IPS-18c (cell line): Measurements from ENCODE around the gene B3GNT4.
A peak's percentile ranks its signal among the peaks of the same experiment; 100 is the strongest.
"Not testable (repeated sequence)": the region's sequence is repeated elsewhere in the genome, so short reads cannot be mapped to it uniquely, and the experiment has no call there.

Experiments used
- H3K4me3 ChIP-seq: 2 replicates; pipeline ENCODE4 v1.7.0; 2013; ENCODE audit warnings: low read depth, mild to moderate bottlenecking, low read length, moderate library complexity; ENCODE audit not compliant: insufficient read depth
- H3K9me3 ChIP-seq: one replicate; pipeline ENCODE4 v1.6.1; 2013; ENCODE audit warnings: mild to moderate bottlenecking, low read length, moderate library complexity; ENCODE audit not compliant: control insufficient read depth, insufficient read depth

The B3GNT4 gene

DNA sequence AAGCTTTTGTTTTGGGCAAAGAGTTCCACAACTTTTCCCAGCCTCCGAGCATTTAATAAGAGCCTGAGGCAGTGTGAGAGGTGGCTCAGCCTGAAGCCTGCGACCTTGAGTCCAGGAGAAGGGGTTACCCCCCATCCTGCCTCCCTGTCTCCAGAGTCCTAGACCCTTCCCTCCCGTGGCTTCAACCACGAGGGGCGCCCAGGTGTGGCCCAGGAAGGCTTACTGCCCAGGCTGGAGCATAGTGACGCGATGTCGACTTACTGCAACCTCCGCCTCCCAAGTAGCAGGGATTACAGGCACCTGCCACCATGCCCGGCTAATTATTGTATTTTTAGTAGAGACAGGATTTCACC is 19.9 kb upstream of the B3GNT4 start:
- H3K9me3 ChIP-seq, result no peaks in the 10 kb centered on the region
- peak overlapping the region; percentile 58; the same call in 1 of the 2 replicates for H3K4me3 ChIP-seq

DNA sequence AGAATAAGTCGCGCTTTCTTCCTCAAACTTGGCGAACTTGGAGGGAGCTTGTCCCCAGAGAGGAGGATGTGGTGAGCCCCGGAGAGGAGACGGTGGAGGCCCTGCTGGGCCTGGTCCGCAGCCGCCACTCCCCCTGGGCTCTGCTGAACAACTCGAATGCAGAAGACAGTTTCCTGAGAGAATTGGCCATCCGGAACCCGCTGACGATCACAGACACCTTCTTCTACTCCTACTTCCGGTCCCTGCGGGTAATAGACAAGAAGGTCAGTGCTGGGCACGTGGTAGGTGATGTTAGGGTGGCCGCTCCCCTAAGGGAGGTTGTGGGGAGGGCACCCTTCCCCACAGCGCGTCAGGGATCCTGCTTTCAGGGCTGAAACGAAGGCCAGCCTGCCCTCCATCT is 19.0 kb upstream of the B3GNT4 start:
- no peak overlapping the region for H3K4me3 ChIP-seq
- no peaks in the 10 kb centered on the region for H3K9me3 ChIP-seq

GRCh38 chr12:122185079-122185478 is 18.4 kb upstream of the B3GNT4 start:
- H3K4me3 ChIP-seq, result no peak overlapping the region

GRCh38 chr12:122185494-122186082 is 17.9 kb upstream of the B3GNT4 start:
- H3K4me3 ChIP-seq, result no peak overlapping the region
- H3K9me3 ChIP-seq, result no peaks in the 10 kb centered on the region

More at GRCh38 chr12:122185079-122185478, 18.4 kb upstream of the B3GNT4 start:
- H3K9me3 ChIP-seq, result no peaks in the 10 kb centered on the region

DNA sequence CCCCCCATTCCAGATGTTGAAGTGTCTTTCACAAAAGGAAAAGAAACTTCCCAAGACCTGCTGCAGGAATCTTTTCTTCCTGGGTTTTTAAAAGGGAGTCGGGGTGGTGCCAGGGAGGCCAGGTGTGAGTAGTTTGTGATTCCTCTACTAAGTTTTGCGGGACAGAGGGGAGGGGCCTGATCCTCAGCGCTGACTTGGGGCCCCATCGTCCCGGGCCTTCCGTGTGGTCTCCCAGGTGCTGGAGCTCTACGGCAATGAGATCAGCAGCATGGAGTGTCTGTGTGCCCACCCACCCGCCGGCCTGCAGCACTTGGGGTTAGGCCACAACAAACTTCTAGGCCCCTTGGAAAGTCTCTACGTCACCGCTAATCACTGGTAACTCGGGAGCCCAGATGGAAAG is 16.0 kb upstream of the B3GNT4 start:
- Histone ChIP-seq H3K4me3 (no peak overlapping the region), H3K9me3 (no peaks in the 10 kb centered on the region)

DNA sequence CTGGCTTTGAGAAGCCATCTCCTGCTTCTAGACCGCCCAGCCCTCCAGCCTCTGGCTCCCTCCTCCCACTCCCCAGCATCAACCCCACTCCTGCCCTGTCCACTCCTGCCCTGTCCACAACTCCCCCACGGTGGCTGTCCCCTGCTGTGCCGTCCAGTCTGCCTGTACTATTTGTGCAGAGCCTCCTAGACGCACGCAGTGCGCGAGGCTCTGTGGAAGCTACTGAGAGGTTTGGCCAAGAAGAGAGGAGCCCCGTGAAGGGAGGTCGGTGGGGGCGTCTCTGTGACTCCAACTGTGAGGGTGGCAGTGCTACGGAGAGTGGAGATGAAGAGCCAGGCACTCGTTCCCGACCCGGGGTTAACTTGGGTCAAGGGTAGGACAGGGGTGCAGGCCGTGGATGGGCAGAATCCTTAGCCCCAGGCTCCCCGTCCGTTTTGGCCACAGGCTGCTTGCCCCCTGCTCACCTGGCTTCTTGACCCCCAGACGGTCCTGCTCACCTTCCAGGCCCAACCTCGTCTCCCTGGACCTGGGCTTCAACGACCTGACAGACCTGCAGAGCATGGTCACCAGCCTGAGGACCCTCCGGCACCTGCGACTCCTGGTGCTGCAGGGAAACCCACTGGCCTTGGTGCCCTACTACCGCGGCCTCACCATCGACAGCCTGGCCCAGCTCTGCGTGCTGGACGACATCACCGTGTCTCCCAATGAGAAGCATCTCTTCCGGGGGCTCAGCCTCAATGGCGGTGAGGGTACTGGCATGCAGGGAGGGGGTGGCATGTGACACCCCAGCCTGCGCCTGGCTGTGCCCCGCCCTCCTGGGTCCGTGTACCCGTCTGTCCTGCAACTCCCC is 13.7 kb upstream of the B3GNT4 start:
- Histone ChIP-seq H3K4me3 (no peak overlapping the region), H3K9me3 (no peaks in the 10 kb centered on the region)

DNA sequence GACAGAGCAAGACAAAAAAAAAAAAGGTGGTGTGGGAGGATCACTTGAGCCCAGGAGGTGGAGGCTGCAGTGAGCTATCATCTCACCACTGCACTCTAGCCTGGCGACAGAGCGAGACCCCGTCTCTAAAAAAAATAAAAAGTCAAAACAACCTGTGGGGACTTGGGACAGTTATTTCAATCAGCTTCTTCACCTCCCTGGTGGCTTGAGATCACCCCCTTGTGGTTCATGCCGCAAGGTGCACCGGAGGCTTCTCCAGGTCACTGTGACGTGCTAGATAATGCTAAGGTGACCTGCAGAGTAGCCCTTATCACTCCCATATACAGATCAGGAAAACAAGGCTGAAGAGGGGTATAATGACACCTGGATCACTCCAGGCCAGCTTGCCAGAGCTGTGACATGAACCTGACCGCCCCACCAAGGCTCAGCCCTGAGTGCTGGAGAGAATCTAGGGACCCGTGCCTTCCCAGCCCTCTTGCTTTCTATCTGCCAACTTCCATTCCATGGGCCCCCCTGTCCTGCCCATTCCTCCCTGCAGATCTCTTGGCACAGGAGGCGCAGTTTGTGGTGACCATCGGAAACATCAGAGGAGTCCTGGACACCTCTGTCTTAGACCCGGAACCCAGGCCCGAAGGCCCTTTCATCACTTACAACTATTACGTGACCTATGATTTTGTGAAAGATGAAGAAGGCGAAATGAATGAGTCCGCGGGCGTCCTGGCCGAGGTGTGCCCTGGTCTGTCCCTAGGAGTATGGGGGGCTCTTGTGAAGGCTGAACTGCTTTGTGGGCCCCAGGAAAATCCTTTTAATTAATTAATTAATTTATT is 12.5 kb upstream of the B3GNT4 start:
- no peak overlapping the region for H3K4me3 ChIP-seq
- no peaks in the 10 kb centered on the region for H3K9me3 ChIP-seq

DNA sequence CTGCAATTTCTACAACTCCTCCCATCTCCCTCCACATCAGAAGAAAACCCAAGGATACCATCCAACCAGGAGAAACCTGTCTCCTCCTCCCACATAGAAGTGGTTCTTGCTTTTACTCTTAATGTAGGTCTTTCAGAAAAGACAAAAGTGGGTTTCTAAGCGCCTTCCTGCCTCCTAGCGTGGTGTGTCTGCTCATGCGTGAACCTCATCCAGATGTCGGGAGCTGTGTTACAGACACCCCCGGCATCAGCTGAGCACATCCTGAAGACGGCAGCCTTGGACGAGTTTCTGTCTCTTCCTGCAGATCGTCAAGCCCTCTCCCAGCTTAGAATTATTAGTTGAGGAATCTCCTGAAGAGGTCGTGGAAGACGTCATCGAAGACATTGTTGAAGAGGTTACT is 11.1 kb upstream of the B3GNT4 start:
- H3K4me3 ChIP-seq, result no peak overlapping the region
- H3K9me3 ChIP-seq, result no peaks in the 10 kb centered on the region

GRCh38 chr12:122194804-122195203 is 8.7 kb upstream of the B3GNT4 start:
- no peaks in the 10 kb centered on the region for H3K9me3 ChIP-seq
- no peak overlapping the region for H3K4me3 ChIP-seq

DNA sequence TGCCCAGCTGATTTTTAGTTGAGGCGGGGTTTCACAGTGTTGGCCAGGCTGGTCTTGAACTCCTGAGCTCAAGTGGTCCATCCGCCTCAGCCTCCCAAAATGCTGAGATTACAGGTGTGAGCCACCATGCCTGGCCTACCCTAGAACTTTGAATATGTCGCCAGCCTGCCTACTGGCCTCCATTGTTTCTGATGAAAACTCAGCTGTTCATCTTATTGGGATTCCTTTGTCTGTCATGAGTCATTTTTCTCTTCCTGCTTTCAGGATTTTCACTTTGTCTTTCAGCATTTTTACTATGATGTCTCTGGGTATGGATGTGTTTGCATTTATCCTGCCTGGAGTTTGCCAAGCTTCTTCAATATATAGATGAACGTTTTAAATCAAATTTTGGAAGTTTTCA is 8.1 kb upstream of the B3GNT4 start:
- Histone ChIP-seq H3K9me3 (no peaks in the 10 kb centered on the region), H3K4me3 (no peak overlapping the region)

DNA sequence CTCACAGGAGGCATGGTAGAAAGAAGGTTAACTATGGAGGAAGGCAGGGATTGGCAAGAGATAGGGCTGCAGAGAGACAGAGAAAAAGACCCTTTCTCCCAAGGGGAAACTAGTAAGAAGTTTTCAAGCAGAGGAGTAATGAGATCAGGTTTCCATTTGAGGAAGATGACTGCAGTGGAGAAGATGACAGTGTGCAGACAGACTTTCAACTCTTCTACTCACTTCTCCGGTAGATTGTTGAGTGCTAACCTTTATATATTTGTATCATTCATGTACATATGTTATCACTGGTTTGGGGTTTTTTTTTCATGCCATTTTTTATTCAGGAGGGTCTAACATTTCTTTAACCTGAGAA is 5.9 kb upstream of the B3GNT4 start:
- Histone ChIP-seq H3K9me3 (no peaks in the 10 kb centered on the region), H3K4me3 (no peak overlapping the region)

GRCh38 chr12:122199484-122200355 is 3.8 kb upstream of the B3GNT4 start:
- H3K4me3 ChIP-seq, result no peak overlapping the region
- H3K9me3 ChIP-seq, result no peaks in the 10 kb centered on the region

GRCh38 chr12:122200541-122201175 is 2.9 kb upstream of the B3GNT4 start:
- Histone ChIP-seq H3K4me3 (no peak overlapping the region), H3K9me3 (no peaks in the 10 kb centered on the region)

DNA sequence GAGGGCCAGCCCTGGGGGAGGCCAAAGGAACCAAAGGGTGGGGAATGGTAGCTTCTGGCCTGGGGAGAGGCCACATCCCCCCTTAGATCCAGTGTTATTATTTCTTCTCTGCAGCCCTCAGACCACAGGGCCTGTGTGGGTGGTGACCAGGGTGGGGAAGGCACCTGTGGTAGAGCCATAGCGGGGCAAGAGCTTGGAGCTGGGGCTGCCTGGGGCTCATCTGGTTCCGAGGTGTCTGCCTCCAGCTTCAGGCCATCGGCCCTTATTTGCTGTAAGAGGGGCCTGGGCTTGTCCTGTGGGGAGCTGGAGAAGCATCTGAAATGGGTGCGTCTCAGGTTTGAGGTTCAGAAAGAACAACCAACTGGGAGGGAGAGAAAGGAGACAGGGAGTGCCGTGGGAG is 2.1 kb upstream of the B3GNT4 start:
- H3K9me3 ChIP-seq, result no peaks in the 10 kb centered on the region
- no peak overlapping the region for H3K4me3 ChIP-seq

DNA sequence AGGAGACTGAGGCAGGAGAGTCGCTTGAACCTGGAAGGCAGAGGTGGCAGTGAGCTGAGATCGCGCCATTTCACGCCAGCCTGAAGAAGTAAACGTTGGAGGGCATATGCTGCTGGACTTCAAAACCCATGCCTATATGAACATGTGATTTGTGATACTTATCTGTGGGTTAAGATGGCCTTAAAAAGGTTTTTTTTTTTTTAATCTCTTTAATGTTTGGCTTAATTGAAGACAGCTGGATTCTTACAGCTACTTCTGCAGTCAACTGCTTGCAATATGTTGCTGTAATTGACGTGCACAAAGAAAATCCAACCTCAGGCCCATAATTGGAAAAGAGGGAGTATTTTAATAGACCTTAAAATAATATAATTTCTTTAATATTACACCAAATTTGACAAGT is 1.5 kb upstream of the B3GNT4 start:
- Histone ChIP-seq H3K4me3 (no peak overlapping the region), H3K9me3 (no peaks in the 10 kb centered on the region)

- not testable (repeated sequence) for H3K9me3 ChIP-seq
- H3K4me3 ChIP-seq, result peak overlapping the region; percentile 62
Measured at GRCh38 chr12:122202811-122203210, 698 bp upstream of the B3GNT4 start.
